GM19452 (cell line): Measurements from ENCODE around the gene TCOF1.
"Not testable (repeated sequence)": the region's sequence is repeated elsewhere in the genome, so short reads cannot be mapped to it uniquely, and the experiment has no call there.

Experiments used
- ATAC-seq: cut with Tn5 transposase; IDR thresholded peaks from one replicate; pipeline ENCODE4 v1.9.1; 2021; ENCODE audit not compliant: unreplicated experiment

Gene TCOF1

DNA sequence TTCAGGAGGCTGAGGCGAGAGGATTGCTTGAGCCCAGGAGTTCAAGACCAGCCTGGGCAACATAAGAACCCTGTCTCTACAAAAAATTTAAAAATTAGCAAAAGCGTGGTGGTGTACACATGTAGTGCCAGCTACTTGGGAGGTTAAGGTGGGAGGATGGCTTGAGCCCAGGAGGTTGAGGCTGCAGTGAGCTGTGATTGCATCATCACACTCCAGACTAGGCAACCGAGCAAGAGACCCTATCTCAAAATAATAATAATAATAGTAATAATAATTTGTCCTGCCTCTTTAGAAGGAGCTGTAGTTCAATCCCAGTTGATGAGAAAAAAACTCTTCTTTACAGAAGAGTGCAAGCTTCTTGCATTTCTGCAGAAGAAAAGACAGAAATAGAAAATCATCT, 65.3 kb downstream of the TCOF1 start:
- ATAC-seq: no peak

DNA sequence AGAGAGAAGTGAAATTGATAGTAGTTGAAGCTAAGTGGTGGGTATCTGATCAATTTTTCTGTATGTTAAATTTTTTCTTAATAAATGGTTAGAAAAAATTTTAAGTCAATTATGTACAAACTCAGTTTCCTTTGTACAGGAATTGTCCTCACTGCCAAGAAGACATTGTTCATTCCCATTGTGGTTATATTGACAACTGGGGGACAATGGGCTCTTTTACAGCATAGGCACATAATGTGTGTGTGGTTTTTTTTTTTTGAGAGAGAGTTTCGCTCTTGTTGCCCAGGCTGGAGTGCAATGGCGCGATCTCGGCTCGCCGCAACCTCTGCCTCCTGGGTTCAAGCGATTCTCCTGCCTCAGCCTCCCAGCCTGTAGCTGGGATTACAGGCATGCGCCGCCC, 68.7 kb downstream of the TCOF1 start:
- not testable (repeated sequence) for ATAC-seq

DNA sequence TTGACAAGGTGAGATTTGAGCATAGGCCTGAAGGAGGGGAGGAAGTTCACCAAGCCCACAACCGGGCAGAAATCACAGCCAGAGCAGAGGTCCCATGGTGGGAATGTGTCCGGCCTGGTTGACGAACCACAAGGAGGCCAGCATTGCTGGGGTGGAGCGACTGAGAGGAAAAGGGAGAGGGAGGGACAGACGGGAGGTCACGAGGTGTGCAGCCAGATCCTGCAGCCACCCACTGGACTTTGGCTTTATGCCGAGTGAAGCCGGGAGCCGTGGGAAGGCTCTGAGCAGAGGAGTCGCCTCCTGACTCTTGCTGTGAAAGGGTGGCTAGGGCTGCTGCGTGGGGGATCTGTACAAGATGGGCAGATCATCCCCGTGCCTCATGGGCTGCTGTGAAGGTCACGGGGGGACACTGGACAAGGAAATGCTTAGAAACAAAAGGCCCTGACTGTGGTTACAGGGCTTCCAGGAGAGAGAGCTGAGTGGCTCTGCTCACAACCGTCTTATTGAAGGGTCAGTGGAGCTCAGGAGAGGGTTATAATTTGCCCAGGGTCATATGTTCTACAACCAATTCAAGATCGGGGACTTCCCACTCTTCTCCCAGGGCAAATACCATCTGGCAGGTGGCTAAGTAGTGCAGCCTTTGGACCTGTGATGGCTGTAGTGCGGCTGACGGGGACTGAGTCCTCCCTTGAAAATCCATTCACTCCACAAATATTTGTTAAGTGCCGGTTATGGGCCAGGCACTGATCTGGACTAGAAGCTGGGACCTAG, 70.8 kb downstream of the TCOF1 start:
- no peak for ATAC-seq

DNA sequence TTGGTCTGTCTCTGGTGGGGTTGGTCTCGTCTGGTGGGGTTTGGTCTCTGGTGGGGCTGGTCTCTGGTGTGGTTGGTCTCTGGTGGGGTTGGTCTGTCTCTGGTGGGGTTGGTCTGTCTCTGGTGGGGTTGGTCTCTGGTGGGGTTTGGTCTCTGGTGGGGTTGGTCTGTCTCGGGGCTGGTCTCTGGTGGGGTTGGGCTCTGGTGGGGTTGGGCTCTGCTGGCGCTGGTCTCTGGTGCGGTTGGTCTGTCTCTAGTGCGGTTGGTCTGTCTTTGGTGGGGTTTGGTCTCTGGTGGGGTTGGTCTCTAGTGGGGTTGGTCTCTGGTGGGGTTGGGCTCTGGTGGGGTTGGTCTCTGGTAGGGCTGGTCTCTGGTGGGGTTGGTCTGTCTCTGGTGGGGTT, 71.5 kb downstream of the TCOF1 start:
- ATAC-seq: no peak

DNA sequence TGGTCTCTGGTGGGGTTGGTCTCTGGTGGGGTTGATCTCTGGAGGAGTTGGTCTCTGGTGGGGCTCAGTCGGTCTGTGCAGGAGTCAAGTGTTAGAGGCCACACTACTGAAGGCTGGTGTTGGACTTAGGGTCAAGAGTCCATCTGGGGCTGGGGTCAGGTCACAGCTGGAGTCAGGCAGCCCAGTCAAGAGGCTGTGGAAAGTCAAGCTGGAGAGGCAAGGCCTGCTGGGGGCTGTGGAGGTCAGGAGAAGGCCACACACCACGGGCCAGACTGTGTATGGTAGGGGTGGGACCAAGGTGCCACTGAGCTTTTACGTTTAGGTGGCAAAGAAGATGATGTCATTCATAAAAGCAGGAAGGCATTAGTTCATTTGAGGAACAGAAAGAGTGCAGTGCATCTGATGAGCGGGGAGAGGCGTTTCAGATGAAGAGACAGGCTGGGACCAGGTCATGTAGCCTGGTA, 71.9 kb downstream of the TCOF1 start:
- ATAC-seq: peak; percentile 77

DNA sequence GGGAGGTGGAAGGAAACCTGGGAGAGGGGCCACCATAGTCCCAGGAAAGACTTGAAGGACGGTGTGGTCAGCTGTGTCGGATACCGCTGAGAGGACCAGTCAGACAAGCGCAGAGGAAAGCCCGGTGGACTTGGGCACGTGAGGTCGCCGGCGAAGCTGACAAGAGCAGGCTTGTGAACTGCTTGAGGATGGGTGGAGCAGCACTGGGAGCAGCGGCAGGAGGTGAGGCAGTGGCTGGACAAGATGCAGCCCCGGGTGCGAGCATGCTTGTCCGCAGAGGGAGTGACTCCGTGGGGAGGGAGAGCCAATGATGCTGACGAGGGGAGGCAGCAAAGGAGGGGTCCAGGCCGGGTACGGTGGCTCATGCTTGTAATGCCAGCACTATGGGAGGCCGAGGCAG, 73.6 kb downstream of the TCOF1 start:
- ATAC-seq: no peak

DNA sequence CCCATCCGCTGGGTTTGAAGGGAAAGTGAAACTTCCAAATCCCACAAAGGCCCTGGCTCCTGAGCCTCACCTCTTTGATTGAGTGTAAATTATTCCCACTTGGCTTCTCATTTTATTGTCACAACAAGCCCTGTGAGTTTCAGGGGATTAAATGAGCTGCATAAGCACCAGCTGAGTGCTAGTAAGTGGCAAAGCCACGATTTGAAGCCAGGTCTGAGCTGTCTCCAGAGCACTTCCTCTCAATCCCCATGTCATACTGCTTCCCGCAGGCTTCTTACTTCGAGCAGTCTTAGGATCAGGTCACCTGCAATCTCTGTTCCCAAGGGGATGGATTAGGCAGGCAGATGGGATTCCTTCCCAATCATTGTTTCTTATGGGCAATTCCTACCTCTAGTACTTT, 74.1 kb downstream of the TCOF1 start:
- no peak for ATAC-seq

DNA sequence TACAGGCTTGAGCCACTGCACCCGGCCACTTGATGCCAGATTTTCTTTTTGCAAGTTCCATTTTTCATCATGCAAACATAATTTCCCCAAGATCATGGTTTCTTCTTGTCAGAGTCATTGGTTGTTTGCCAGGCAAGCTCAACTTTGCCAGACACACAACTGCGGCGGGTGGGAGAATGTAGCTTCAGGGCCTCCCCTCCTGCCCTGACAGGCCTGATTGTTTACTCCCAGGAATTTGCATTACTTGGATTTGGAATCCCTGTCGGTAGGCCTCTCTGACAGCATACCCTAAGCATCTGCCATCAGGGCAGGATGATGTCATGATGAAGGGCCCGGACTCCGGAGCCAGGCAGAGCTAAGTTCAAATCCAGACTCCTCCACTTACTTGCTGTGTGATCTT, 77.0 kb downstream of the TCOF1 start:
- ATAC-seq: no peak

DNA sequence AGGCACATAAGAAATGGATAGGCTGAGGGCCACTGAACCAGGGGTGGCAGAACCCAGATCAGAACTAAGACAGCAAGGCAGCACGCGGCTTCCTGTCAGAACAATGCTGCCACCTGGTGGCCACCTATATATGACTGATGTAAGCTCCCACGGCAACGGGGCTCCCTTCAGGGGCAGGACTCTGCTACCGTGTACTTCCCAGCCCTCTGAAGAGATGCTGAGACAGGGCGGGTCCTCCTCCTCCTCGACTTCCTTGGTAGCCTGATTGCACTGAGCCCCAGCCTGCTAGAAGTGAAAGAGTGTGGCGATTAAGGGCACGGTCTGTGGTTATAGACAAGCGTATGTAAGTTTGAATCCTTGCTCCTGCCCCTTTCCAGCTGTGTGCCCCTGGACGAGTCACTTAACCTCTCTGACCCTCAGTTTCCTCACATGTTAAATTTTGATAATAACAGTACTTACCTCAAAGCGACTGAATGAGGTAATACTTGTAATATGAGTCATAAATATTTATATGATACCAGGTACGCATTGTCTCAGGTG, 78.7 kb downstream of the TCOF1 start:
- ATAC-seq: peak; percentile 92

DNA sequence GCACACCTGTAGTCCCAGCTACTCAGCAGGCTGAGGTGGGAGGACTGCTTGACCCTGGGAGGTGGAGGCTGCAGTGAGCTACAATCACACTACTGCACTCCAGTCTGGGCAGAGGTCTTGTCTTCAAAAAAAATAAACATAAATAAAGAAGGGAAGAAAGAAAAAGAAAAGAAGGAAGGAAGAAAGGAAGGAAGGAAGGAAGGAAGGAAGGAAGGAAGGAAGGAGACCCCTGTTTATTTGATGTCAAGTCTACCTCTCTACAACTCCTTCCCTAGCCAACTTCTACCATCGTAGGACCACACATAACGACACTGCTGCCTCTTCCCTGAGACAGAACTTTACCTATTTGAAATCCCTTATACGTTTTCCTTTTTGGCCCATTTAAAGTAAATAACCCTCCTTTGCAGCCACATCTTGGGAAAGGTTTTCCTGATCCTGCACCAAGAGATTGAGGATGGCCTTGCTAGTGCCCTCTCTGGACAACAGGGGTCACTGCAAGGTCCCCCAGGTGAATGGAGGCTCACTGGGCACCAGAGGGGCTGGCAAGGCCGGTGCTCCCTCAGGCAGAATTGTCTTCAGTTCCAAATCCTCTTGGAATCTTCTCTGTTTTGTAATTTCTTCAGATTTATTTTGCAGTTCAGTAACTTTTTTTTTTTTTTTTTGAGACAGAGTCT, 81.5 kb downstream of the TCOF1 start:
- ATAC-seq: no peak

DNA sequence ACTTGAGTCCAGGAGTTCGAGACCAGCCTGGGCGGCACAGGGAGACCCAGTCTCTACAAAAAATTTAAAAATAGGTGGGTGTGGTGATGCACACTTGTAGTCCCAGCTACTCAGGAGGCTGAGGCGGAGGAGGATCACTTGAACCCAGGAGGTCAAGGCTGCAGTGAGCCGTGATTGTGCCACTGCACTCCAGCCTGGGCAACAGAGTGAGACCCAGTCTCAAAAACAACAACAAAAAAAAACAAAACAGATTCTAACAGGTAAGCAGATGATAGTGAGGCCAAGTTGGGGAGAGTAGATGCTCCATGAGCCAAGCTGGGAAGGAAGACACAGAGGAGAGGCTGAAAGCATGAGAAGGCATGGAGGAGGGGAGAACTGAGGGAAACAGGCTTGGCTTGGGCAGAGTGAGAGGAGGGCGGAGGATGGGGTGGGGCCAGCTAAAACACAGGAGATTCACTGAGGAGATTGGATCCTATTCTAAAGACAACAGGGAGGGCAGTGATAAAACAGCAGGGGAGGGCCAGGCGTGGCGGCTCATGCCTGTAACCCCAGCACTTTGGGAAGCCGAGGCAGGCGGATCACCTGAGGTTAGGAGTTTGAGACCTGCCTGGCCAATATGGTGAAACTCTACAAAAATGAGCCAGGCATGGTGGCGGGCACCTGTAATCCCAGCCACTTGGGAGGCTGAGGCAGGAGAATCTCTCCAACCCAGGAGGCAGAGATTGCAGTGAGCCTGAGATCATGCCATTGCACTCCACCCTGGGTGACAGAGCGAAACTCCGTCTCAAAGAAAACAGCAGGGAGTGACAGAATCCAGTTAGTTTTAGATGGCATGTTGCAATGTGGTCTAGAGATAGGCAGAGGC, 83.7 kb downstream of the TCOF1 start:
- no peak for ATAC-seq

DNA sequence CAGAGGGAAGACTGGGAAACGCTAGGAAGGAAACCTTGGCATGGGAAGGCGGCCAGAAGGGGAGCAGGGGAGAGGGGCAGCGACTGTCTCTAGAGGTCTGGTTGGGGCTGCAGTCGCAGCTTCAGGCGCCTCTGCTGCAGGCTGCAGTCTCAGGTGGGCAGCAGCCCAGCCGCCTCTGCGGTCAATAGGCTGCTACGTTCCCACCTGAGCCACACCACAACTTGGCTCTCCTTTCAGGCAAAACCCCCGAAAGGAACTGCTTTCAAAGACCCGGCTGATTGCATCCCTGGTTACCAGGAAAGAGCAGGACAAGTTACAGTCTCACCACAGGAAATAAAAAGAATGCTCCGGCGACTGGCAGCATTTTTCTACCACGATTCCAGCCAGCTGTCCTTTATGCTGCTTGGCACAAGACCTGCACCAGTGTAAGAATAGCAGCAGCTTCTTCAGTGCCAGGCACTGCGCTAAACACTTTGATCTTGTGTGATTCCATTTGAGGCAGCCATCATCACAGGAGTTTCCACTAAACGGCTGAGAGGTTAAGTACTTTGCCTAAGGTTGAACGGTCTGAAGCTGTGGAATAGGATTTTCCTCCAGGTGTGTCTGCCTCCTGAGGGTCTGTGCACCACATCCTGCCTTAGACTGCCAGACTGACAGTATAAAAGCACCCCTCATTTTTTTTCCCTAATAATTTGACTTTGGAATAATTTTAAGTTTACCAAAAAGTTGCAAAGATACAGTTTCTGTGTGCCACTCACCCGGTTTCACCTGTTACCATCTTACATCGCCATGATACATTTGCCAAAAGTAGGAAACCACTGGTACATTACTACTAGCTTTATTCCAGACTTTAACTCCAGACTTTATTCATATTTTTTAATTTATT, 84.6 kb downstream of the TCOF1 start:
- ATAC-seq: no peak

DNA sequence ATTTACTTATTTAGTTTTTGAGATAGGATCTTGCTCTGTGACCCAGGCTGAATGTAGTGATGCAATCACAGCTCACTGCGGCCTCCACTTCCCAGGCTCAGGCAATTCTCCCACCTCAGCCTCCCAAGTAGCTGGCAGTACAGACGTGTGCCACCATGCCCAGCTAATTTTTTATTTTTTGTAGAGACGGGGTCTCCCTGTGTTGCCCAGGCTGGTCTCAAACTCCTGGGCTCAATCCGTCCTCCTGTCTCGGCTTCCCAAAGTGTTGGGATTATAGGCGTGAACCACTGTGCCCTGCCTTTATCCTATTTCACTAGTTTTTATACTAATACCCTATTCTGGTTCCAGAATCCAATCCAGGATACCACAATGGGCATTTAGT, 85.2 kb downstream of the TCOF1 start:
- ATAC-seq: no peak

DNA sequence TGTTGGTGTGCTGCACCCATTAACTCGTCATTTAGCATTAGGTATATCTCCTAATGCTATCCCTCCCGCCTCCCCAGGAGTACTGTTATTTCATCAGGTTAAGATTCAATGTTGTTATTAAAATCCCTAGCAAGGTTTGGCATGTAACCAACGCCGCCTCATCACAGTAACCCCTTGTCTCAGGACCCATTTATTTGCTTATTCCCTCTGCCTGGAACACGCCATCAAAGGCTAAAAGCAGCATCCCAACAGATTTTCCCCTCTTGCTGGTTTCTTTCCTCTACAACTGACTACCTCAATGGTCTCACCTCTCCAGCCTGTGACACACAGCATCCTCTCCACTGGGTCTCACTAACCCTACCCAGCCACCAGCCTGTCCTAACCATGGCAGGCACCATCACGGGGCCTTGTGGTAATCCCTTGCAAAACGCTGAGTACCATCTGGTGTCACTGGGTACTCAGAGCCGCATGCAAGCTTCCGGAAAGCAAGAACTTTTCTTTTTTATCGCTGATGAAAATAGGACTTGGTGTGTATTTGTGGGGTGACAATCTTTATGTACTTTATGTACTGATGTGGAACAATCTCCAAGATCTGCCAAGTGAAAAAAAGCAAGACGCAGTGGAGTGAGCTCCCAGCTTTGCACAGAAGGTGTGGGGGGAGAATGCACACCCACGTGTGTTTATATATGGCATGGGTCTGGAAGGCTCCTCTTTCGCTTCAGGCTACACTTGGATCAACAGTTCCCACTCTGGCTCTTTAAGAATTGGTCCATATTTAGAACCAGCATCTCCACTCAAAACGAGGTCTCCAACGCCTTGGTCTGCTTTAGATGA, 86.0 kb downstream of the TCOF1 start:
- ATAC-seq: no peak

DNA sequence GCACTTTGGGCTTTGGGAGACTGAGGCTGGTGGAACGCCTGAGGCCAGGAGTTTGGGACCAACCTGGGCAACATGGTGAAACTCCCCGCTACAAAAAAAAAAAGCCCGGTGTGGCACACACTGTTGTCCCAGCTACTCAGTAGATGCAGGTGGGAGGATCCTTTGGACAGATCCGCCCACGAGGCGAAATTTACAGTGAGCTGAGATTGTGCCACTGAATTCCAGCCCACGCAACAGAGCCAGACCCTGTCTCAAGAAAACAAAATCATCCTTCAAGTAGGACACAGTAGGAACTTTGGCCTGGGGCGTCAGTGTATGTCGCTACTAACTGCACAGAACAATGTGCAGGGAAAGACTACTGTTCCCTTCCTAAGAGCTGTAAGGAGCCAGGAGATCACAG, 87.3 kb downstream of the TCOF1 start:
- ATAC-seq: no peak

DNA sequence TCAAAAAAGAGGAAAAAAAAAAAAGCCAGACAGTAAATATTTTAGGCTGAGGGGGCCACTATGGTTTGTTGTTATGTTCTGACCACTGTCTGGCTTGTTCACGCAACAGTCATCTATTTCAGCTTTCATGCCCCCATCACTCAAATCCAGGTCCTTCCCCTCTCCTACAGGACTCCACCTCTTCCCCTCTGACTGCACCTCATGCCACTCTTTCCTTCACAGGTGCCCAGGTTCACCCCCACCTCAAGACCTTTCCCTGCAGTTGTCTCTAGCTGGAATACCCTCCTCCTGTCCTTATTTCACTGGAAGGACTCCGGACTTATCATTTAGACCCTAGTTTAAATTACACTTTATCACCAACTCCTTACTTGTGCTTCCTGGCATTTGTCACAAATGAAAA, 88.6 kb downstream of the TCOF1 start:
- no peak for ATAC-seq

DNA sequence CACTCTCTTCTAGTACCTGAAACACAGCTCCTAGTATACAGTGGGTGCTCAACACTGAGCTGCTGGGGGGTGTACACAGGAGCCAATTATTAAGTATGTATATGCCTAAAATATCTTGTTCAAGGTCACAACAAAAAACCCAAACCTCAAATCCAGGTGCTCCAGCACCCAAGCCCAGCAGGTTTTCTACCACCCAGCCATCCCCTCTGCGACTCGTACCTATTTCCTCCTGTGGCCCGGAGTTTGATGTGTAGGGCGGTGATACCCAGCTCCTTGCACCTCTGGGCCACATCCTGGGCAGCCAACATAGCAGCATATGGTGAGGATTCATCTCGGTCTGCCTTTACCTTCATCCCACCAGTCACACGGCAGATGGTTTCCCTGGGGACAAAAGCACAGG, 89.1 kb downstream of the TCOF1 start:
- no peak for ATAC-seq

DNA sequence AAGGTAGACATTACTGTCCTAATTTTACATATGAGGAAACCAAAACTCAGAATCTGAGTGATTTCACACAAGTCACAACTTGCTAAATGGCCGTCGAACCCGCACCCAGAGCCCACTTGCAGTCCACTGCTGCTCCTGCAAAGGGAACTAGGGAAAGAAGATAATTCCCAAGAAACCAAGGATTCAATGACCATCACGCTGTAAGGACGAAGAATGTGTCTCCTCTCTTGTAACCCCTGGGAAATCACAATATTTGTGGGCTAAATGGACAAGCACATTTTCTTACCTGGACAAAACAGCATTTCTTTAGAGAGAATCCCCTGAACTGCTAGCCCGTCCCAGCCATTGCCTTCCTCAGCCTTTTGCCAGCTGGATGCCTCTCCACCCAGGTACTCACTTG, 89.7 kb downstream of the TCOF1 start:
- ATAC-seq: no peak

DNA sequence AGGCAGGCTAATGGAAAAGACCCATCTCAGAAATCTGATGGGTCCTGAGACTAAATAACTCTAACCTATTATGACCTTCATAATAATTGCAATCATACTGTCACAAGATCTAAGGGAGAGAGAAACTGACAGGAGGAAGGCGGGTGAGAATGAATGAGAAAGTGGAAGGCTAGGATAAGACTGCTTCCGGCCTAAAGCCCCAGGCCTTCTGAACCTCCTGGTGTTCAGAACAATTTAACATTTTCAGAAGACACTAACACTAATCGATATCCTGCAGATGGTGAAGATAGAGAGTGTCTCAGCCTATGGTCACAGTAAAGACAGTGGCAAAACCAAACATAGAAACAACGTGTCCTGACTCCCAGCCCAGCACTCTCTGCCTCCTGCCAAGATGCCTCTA, 90.8 kb downstream of the TCOF1 start:
- no peak for ATAC-seq
